OCI-LY7 (cell line): ENCODE measurements around the gene AIMP1. TPM values are rescaled to one million over a fixed set of nuclear protein-coding genes. Genes with fewer than 3 reads are reported as not detected.
"Not testable (repeated sequence)": the region's sequence is repeated elsewhere in the genome, so short reads cannot be mapped to it uniquely, and the experiment has no call there.

Source experiments
- BruUV-seq: library from RNA; stranded (reverse); fragments of 400-500 nt; replicated peaks from 2 replicates; lab custom pipeline; 2021; lab: Mats Ljungman, UMichigan
- CTCF ChIA-PET: fragments of 300-600 bp; sonication (Branson Sonifier 250); formaldehyde crosslinking; loops from one replicate; lab custom pipeline; 2022; ENCODE audit warnings: antibody characterized with exemption; ENCODE audit not compliant: unreplicated experiment; lab: Charles Lee
- POLR2A ChIA-PET: fragments of 300-600 bp; sonication (Branson Sonifier 250); formaldehyde crosslinking; loops from one replicate; lab custom pipeline; 2022; ENCODE audit warnings: antibody characterized with exemption; lab: Charles Lee
- DNase-seq: peaks from one replicate; pipeline ENCODE4 v3.0.0-alpha.2; 2015; ENCODE audit warnings: low spot score
- H2AFZ ChIP-seq: fragments of 200-600 bp; sonication (generic), shearing (Covaris generic); 2 replicates; pipeline ENCODE4 v1.6.1; 2014; ENCODE audit warnings: mild to moderate bottlenecking, antibody characterized with exemption, low read length, moderate library complexity
- H3K27ac ChIP-seq: fragments of 200-600 bp; sonication (generic); 2 replicates; pipeline ENCODE4 v1.5.1; 2014; ENCODE audit warnings: mixed run types, low read depth, mild to moderate bottlenecking, moderate library complexity, low read length, inconsistent platforms; ENCODE audit not compliant: poor library complexity, severe bottlenecking
- H3K36me3 ChIP-seq: fragments of 200-600 bp; sonication (generic); 2 replicates; pipeline ENCODE4 v1.6.1; 2014; ENCODE audit warnings: mild to moderate bottlenecking, antibody characterized with exemption, low read length, moderate library complexity, mixed read lengths; ENCODE audit not compliant: insufficient read depth
- H3K4me1 ChIP-seq: fragments of 200-600 bp; sonication (generic); 2 replicates; pipeline ENCODE4 v1.5.1; 2014; ENCODE audit warnings: mild to moderate bottlenecking, low read length; ENCODE audit not compliant: insufficient read depth, poor library complexity, severe bottlenecking
- H3K4me2 ChIP-seq: fragments of 200-600 bp; sonication (generic); 2 replicates; pipeline ENCODE4 v1.6.1; 2014; ENCODE audit warnings: mild to moderate bottlenecking, low read length
- H3K4me3 ChIP-seq: fragments of 200-600 bp; sonication (generic); 2 replicates; pipeline ENCODE4 v1.5.1; 2014; ENCODE audit warnings: mild to moderate bottlenecking, low read depth, low read length; ENCODE audit not compliant: poor library complexity, severe bottlenecking
- H3K79me2 ChIP-seq: fragments of 200-600 bp; sonication (generic); 2 replicates; pipeline ENCODE4 v1.6.1; 2016; ENCODE audit warnings: low read depth, mild to moderate bottlenecking, low read length, moderate library complexity, mixed read lengths; ENCODE audit not compliant: insufficient read depth
- H3K9me2 ChIP-seq: fragments of 200-600 bp; sonication (generic); 2 replicates; pipeline ENCODE4 v1.6.1; 2016; ENCODE audit warnings: mild to moderate bottlenecking, low read length, mixed read lengths; ENCODE audit not compliant: insufficient read depth
- H3K9me3 ChIP-seq: fragments of 200-600 bp; sonication (generic); 2 replicates; pipeline ENCODE4 v1.6.1; 2014; ENCODE audit warnings: mild to moderate bottlenecking, mixed run types, low read length, mixed read lengths
- H4K20me1 ChIP-seq: fragments of 200-600 bp; sonication (generic); 2 replicates; pipeline ENCODE4 v1.6.1; 2014; ENCODE audit warnings: mild to moderate bottlenecking, antibody characterized with exemption, low read length, moderate library complexity, mixed read lengths; ENCODE audit not compliant: insufficient read depth
- EZH2phosphoT487 ChIP-seq: fragments of 200-600 bp; sonication (generic); IDR thresholded peaks from 2 replicates; pipeline ENCODE4 v1.6.1; 2018; ENCODE audit warnings: low read depth, borderline replicate concordance, mild to moderate bottlenecking, mixed run types, antibody characterized with exemption, low read length, moderate library complexity, mixed read lengths
- intact Hi-C: fragments of 100-400 bp; cut with micrococcal nuclease; formaldehyde crosslinking; loops from one replicate; pipeline ENCODE4 v1.10.0; 2022; ENCODE audit not compliant: unreplicated experiment
- total RNA-seq, 2 experiments: library from RNA; depleted of rRNA in 1 of 2; stranded (reverse); fragments of >200 nt in 1 of 2; shearing (Covaris generic) in 1 of 2; gene quantifications; 2 replicates each; pipeline ENCODE4 v1.2.3, GENCODE V29; 2014 to 2022
- TF ChIP-seq, protein P1 (sequence below): fragments of 200-600 bp; sonication (generic); conservative IDR thresholded peaks from 2 replicates; pipeline ENCODE4 v1.5.1; 2014; ENCODE audit warnings: mild to moderate bottlenecking, antibody characterized with exemption, low read length, moderate library complexity, mixed read lengths

The AIMP1 gene
- total RNA-seq, 2 experiments from 2014 or later = 17.4 to 51.7 TPM

DNA sequence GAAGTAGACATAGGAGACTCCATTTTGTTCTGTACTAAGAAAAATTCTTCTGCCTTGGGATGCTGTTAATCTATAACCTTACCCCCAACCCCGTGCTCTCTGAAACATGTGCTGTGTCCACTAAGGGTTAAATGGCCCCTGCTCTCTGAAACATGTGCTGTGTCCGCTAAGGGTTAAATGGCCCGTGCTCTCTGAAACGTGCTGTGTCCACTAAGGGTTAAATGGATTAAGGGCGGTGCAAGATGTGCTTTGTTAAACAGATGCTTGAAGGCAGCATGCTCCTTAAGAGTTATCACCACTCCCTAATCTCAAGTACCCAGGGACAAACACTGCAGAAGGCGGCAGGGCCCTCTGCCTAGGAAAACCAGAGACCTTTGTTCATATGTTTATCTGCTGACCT is 5.5 kb downstream of the AIMP1 start:
- CTCF ChIA-PET, H3K4me2 ChIP-seq, H3K27ac ChIP-seq, H3K9me3 ChIP-seq, intact Hi-C loops, H3K4me3 ChIP-seq, POLR2A ChIA-PET, H3K9me2 ChIP-seq, DNase-seq, H2AFZ ChIP-seq, BruUV-seq: not testable (repeated sequence)
- peaks cover 66% of the 10 kb centered on the region for H3K79me2 ChIP-seq
- peaks cover 41% of the 10 kb centered on the region for H3K36me3 ChIP-seq
- peaks cover 16% of the 10 kb centered on the region for H3K4me1 ChIP-seq
- 0 out of 2 replicates have a peak, but pooled peaks cover 11% of the 10 kb centered on the region for H4K20me1 ChIP-seq

DNA sequence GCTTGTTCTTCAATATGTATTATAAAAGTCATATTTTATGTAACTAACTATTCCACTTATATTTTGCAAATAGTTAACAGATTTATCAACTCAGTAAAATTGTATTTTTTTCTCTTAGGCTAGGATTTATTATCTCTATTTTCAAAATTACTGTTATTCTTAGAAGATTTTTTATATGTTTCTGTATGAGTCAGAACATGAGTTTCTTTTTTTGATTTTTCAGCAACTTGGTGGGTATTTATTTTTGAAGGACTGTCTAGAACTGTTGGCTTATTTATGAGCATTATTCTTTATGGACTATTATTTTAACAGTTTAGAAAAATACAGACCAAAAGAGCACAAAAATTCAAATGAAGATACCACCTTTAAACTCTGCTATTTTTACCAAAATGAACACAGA is 6.8 kb downstream of the AIMP1 start:
- Histone ChIP-seq H3K4me1 (peaks cover 11% of the 10 kb centered on the region), H2AFZ (no peak overlapping the region), H4K20me1 (0 out of 2 replicates have a peak, but pooled peaks cover 6% of the 10 kb centered on the region), H3K4me2 (no peak overlapping the region), H3K9me2 (no peaks in the 10 kb centered on the region), H3K27ac (no peak overlapping the region), H3K79me2 (peaks cover 53% of the 10 kb centered on the region), H3K4me3 (no peak overlapping the region), H3K36me3 (peaks cover 54% of the 10 kb centered on the region), H3K9me3 (peaks cover 6% of the 10 kb centered on the region; the same call in 1 of the 2 replicates)
- ChIA-PET POLR2A (no interaction called here), CTCF (no interaction called here)
- no peak for DNase-seq
- TF ChIP-seq, protein P1, sequence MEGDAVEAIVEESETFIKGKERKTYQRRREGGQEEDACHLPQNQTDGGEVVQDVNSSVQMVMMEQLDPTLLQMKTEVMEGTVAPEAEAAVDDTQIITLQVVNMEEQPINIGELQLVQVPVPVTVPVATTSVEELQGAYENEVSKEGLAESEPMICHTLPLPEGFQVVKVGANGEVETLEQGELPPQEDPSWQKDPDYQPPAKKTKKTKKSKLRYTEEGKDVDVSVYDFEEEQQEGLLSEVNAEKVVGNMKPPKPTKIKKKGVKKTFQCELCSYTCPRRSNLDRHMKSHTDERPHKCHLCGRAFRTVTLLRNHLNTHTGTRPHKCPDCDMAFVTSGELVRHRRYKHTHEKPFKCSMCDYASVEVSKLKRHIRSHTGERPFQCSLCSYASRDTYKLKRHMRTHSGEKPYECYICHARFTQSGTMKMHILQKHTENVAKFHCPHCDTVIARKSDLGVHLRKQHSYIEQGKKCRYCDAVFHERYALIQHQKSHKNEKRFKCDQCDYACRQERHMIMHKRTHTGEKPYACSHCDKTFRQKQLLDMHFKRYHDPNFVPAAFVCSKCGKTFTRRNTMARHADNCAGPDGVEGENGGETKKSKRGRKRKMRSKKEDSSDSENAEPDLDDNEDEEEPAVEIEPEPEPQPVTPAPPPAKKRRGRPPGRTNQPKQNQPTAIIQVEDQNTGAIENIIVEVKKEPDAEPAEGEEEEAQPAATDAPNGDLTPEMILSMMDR = no peak
- no peak for TF ChIP-seq EZH2phosphoT487
- intact Hi-C loops = no loop called here
- no TSS peak for BruUV-seq

DNA sequence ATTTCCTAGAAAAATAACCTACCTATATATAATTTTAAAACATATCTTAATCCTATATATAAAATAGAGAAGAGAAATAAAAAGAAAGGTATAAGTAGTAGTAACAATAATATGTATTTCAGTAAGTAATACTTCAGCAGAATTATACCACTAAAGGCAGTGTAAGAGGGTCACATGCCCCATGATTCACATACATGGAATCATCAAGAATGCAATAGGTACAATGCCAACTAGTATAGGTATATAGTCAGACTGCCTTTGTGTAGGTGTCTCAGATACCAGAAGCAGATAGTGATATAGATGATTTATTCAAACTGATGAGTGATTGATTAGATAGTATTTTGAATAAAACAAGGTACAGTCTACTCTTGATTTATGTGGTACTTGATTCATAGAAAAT is 9.4 kb downstream of the AIMP1 start:
- H3K79me2 ChIP-seq = peaks cover 37% of the 10 kb centered on the region
- no TSS peak for BruUV-seq

More for the DNA sequence above, 9.4 kb downstream of the AIMP1 start:
- Histone ChIP-seq H3K9me2 (no peaks in the 10 kb centered on the region), H3K4me3 (no peak overlapping the region), H2AFZ (no peak overlapping the region), H4K20me1 (0 out of 2 replicates have a peak, but pooled peaks cover 6% of the 10 kb centered on the region), H3K9me3 (no peaks in the 10 kb centered on the region), H3K4me1 (peaks cover 5% of the 10 kb centered on the region), H3K27ac (no peak overlapping the region), H3K36me3 (peaks cover 58% of the 10 kb centered on the region), H3K4me2 (no peak overlapping the region)
- intact Hi-C loops = no loop called here
- POLR2A ChIA-PET = interaction anchor here (0.9 to 3.3 kb wide), 2 partner anchors 9 to 17 kb away, joined by 3 to 10 read pairs; no protein-coding TSS in a partner anchor
- DNase-seq = no peak
- CTCF ChIA-PET = no interaction called here
- TF ChIP-seq, protein P1 = no peak
- TF ChIP-seq EZH2phosphoT487 = no peak
